Measurements from ENCODE around the gene CSNK1A1.

The CSNK1A1 gene

DNA sequence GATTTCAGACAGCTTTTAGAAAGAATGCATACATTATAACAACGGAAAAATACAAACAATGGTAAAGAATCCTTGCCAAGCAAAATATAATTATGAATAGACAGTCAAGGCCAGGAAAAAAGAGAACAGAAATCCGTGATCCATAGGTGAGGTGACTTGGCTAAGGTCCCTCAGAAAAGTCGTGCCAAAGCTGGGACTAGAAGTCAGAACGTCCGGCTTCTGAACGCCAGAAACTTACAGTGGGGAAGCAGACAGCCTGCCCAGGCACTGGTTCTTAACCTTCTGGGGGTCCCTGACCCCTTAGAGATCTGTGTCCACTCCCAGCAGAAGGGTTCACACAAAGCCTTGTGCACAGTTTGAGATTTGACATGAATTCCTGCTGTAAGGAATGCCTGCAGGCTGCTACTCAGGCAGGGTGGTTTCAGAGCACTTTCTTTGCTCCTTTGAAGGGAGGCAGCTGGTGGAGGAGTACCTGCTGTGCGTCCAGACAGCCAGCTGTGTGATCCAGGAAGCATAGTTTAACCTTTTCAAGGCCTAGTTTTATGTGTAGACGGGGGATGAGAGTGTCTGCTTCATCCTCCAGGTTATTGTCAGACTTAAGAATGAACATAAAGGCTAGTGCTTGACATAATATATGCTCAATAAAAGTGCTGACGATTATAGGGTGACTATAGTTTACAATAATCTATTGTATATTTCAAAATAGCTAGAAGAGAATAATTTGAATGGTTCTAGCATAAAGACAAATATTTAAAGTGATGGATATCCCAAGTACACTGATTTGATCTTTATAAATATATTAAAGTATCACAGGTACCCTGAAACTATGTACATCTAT lies 30.9 kb upstream of the CSNK1A1 start:
- H3K4me1 ChIP-seq (ENCODE audit: insufficient read depth, insufficient read length): peaks cover 4% of the 10 kb centered on the region
- H3K4me3 ChIP-seq (ENCODE audit: insufficient read length, low read depth): peak overlapping the region; percentile 46
- no peaks in the 10 kb centered on the region for H3K9me3 ChIP-seq (ENCODE audit: insufficient read depth, low read length)
- peak overlapping the region; percentile 66 for H3K9ac ChIP-seq (ENCODE audit: insufficient read length, low read depth)
- H3K36me3 ChIP-seq (ENCODE audit: insufficient read depth, insufficient read length, low read length): no peaks in the 10 kb centered on the region
- H3K27me3 ChIP-seq (ENCODE audit: insufficient read depth, insufficient read length): peaks cover 24% of the 10 kb centered on the region
- TF ChIP-seq YY1 (IDR thresholded peaks at IDR 0.05; ENCODE audit: insufficient read depth, insufficient read length) (no peak), ZNF274 (IDR thresholded peaks at IDR 0.05; ENCODE audit: low read depth, low read length) (no peak), SUZ12 (IDR thresholded peaks at IDR 0.05; ENCODE audit: extremely low read depth, insufficient read depth, insufficient read length) (no peak)
- no peak for DNase-seq (ENCODE audit: low read depth, low spot score)

DNA sequence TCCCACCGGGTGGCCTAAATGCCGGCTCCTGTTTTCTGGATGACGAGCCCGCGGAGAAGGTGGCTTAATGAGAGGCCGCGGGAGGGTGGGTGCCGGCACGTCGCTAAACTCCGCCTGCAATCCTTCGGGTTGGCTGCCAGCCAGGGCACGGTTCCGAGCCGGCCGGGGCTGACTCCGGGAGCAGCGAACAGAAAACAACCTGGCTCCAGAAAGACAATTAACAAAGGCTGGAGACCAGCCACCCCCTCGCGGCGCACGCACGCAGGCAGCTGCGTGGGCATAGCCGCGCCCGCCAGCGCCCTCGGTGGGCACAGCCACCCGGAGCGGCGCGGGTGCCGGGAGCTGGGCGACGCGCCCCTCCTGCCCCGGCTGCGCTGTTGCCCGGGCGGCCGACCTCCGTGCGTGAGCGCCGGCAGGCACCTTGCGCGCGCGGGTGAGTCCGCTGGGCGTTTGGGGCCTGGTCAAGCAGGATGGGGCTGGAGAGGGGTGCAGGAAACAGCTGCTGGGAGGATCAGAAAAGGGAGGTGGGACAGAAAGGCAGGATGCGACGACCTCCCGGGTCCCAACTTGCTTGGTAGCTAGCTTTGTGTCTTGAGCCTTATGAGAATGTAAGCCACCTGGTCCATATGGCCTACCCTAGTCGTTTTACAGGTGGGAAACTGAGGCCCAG lies 30.1 kb upstream of the CSNK1A1 start, which contains the start of gene ARHGEF37:
TSS of gene ARHGEF37 (plus strand) at position 307 of the 670 bp plus-strand sequence. CDS start 16,272 bp downstream, outside the sequence.
- DNase-seq (ENCODE audit: low read depth, low spot score): no peak
- no peak for TF ChIP-seq SUZ12 (IDR thresholded peaks at IDR 0.05; ENCODE audit: extremely low read depth, insufficient read depth, insufficient read length)
- TF ChIP-seq ZNF274 (IDR thresholded peaks at IDR 0.05; ENCODE audit: low read depth, low read length): no peak
- no peak for TF ChIP-seq YY1 (IDR thresholded peaks at IDR 0.05; ENCODE audit: insufficient read depth, insufficient read length)
- Histone ChIP-seq H3K27me3 (ENCODE audit: insufficient read depth, insufficient read length) (peaks cover 24% of the 10 kb centered on the region), H3K9ac (ENCODE audit: insufficient read length, low read depth) (peak within 1 kb of the TSS; percentile 66), H3K9me3 (ENCODE audit: insufficient read depth, low read length) (no peaks in the 10 kb centered on the region), H3K36me3 (ENCODE audit: insufficient read depth, insufficient read length, low read length) (no peaks in the 10 kb centered on the region), H3K4me3 (ENCODE audit: insufficient read length, low read depth) (peak within 1 kb of the TSS; percentile 46), H3K4me1 (ENCODE audit: insufficient read depth, insufficient read length) (peaks cover 4% of the 10 kb centered on the region)

DNA sequence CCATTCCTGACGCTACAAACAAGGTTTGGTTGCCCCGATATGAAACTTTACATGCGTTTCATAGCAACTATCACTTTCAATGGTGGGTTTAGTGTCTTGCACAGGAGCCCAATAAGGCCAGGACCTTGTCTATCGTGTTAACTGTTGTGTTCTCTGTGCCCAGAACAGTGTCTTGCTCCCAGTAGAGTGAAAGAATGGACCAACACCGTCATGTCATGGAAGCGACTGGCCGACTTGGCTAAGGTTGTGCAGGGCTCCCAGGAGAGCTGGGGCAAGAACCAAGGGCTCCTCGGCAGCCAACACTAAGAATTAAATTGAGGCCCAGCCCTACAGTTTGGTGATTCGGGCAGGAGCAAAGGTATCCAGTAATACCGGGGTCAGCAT lies 29.6 kb upstream of the CSNK1A1 start:
- no peak for DNase-seq (ENCODE audit: low read depth, low spot score)
- no peak for TF ChIP-seq ZNF274 (IDR thresholded peaks at IDR 0.05; ENCODE audit: low read depth, low read length)
- no peak for TF ChIP-seq YY1 (IDR thresholded peaks at IDR 0.05; ENCODE audit: insufficient read depth, insufficient read length)
- TF ChIP-seq SUZ12 (IDR thresholded peaks at IDR 0.05; ENCODE audit: extremely low read depth, insufficient read depth, insufficient read length): no peak
- Histone ChIP-seq H3K9ac (ENCODE audit: insufficient read length, low read depth) (peak overlapping the region; percentile 66), H3K27me3 (ENCODE audit: insufficient read depth, insufficient read length) (peaks cover 24% of the 10 kb centered on the region), H3K4me1 (ENCODE audit: insufficient read depth, insufficient read length) (peaks cover 4% of the 10 kb centered on the region), H3K36me3 (ENCODE audit: insufficient read depth, insufficient read length, low read length) (no peaks in the 10 kb centered on the region), H3K9me3 (ENCODE audit: insufficient read depth, low read length) (no peaks in the 10 kb centered on the region), H3K4me3 (ENCODE audit: insufficient read length, low read depth) (peak overlapping the region; percentile 46)

DNA sequence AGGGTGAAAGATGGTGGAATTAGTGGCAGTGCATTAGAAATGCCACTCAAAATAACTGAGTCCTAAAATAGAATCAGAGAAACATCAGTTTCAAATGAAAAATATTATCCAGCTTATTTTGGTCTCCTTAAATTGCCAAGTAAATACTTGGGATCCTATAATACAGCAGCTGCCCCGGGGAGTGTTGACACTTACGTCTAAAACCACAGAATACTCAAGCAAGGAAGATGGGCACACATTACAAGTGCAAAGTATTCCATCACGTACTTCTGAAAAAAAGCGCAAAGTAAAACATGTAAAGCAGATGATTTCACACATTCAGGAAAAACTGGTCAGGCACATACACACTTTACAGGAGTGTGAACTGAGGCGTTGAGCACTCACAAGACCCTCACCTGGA lies 27.7 kb upstream of the CSNK1A1 start:
- Histone ChIP-seq H3K4me1 (ENCODE audit: insufficient read depth, insufficient read length) (peaks cover 4% of the 10 kb centered on the region), H3K9ac (ENCODE audit: insufficient read length, low read depth) (no peak overlapping the region), H3K4me3 (ENCODE audit: insufficient read length, low read depth) (no peak overlapping the region), H3K27me3 (ENCODE audit: insufficient read depth, insufficient read length) (peaks cover 24% of the 10 kb centered on the region), H3K9me3 (ENCODE audit: insufficient read depth, low read length) (no peaks in the 10 kb centered on the region), H3K36me3 (ENCODE audit: insufficient read depth, insufficient read length, low read length) (no peaks in the 10 kb centered on the region)
- no peak for TF ChIP-seq SUZ12 (IDR thresholded peaks at IDR 0.05; ENCODE audit: extremely low read depth, insufficient read depth, insufficient read length)
- no peak for TF ChIP-seq ZNF274 (IDR thresholded peaks at IDR 0.05; ENCODE audit: low read depth, low read length)
- no peak for TF ChIP-seq YY1 (IDR thresholded peaks at IDR 0.05; ENCODE audit: insufficient read depth, insufficient read length)
- DNase-seq (ENCODE audit: low read depth, low spot score): no peak

DNA sequence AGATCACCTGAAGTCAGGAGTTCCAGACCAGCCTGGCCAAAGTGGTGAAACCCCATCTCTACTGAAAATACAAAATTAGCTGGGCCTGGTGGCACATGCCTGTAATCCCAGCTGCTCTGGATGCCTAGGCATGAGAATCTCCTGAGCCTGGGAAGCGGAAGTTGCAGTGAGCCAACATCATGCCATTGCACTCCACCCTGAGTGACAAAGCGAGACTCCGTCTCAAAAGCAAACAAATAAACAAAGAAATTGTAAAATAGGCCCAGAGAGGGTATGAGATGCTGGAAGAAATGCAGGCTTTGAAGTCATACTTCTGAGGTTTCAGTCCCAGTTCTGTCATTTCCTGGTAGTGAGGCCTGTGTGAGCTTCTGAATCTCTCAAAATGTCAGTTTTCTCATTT lies 24.8 kb upstream of the CSNK1A1 start:
- Histone ChIP-seq H3K4me3 (ENCODE audit: insufficient read length, low read depth) (no peak overlapping the region), H3K9me3 (ENCODE audit: insufficient read depth, low read length) (no peaks in the 10 kb centered on the region), H3K9ac (ENCODE audit: insufficient read length, low read depth) (no peak overlapping the region), H3K36me3 (ENCODE audit: insufficient read depth, insufficient read length, low read length) (no peaks in the 10 kb centered on the region), H3K27me3 (ENCODE audit: insufficient read depth, insufficient read length) (peaks cover 16% of the 10 kb centered on the region), H3K4me1 (ENCODE audit: insufficient read depth, insufficient read length) (no peaks in the 10 kb centered on the region)
- no peak for TF ChIP-seq YY1 (IDR thresholded peaks at IDR 0.05; ENCODE audit: insufficient read depth, insufficient read length)
- no peak for TF ChIP-seq ZNF274 (IDR thresholded peaks at IDR 0.05; ENCODE audit: low read depth, low read length)
- TF ChIP-seq SUZ12 (IDR thresholded peaks at IDR 0.05; ENCODE audit: extremely low read depth, insufficient read depth, insufficient read length): no peak
- DNase-seq (ENCODE audit: low read depth, low spot score): no peak

DNA sequence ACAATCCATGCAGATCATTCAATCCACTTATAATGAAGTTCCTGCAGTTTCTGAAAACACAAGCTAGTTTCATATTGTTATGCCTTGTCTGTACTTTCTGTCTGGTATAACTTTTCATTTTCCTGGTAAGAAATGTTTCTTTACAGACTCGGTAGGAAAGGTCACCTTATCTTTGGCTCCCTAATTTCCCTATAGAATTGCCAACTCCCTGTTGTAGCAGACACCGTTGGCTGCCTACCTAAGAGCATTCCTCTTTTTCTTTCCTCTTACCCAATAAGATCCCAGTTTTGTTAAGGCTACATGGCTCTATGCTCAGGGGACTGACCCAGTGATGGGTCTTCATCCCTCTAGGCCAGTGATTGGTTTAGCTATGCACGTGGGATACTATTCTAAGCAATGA lies 23.9 kb upstream of the CSNK1A1 start:
- Histone ChIP-seq H3K36me3 (ENCODE audit: insufficient read depth, insufficient read length, low read length) (no peaks in the 10 kb centered on the region), H3K4me3 (ENCODE audit: insufficient read length, low read depth) (no peak overlapping the region), H3K9me3 (ENCODE audit: insufficient read depth, low read length) (no peaks in the 10 kb centered on the region), H3K4me1 (ENCODE audit: insufficient read depth, insufficient read length) (no peaks in the 10 kb centered on the region), H3K9ac (ENCODE audit: insufficient read length, low read depth) (no peak overlapping the region), H3K27me3 (ENCODE audit: insufficient read depth, insufficient read length) (peaks cover 7% of the 10 kb centered on the region)
- DNase-seq (ENCODE audit: low read depth, low spot score): no peak
- TF ChIP-seq ZNF274 (IDR thresholded peaks at IDR 0.05; ENCODE audit: low read depth, low read length) (no peak), YY1 (IDR thresholded peaks at IDR 0.05; ENCODE audit: insufficient read depth, insufficient read length) (no peak), SUZ12 (IDR thresholded peaks at IDR 0.05; ENCODE audit: extremely low read depth, insufficient read depth, insufficient read length) (no peak)

Measured in NT2/D1 (cell line).